GM23338 (cell line): ENCODE measurements around the gene ANG. TPM values are rescaled to one million over a fixed set of nuclear protein-coding genes. Genes with fewer than 3 reads are reported as not detected.

Experiments used
- ATAC-seq: fragments of 200-7000 bp; cut with Tn5 transposase; 3 replicates; pipeline ENCODE4 v1.9.1; 2020
- DNase-seq: peaks from one replicate; pipeline ENCODE4 v3.0.0-alpha.2; 2015; ENCODE audit warnings: low spot score
- H2AFZ ChIP-seq: fragments of 200-600 bp; sonication (generic); 2 replicates; pipeline ENCODE4 v1.8.0; 2016; ENCODE audit warnings: antibody characterized with exemption, mild to moderate bottlenecking, moderate library complexity
- H3F3A ChIP-seq: fragments of 200-600 bp; sonication (generic); replicated peaks from 2 replicates; pipeline ENCODE4 v1.8.0; 2017; ENCODE audit warnings: antibody characterized with exemption, mixed run types, low read depth
- H3K27ac ChIP-seq: fragments of 200-600 bp; sonication (generic); 2 replicates; pipeline ENCODE4 v1.6.1; 2016; ENCODE audit warnings: low read depth
- H3K27me3 ChIP-seq: fragments of 200-600 bp; sonication (generic); 2 replicates; pipeline ENCODE4 v1.8.0; 2016; ENCODE audit warnings: mild to moderate bottlenecking, mixed run types, moderate library complexity; ENCODE audit not compliant: insufficient read depth
- H3K36me3 ChIP-seq: fragments of 200-600 bp; sonication (generic); 2 replicates; pipeline ENCODE4 v1.8.0; 2016; ENCODE audit warnings: mild to moderate bottlenecking; ENCODE audit not compliant: insufficient read depth
- H3K4me1 ChIP-seq: fragments of 200-600 bp; sonication (generic); 2 replicates; pipeline ENCODE4 v1.8.0; 2016; ENCODE audit warnings: mild to moderate bottlenecking, moderate library complexity; ENCODE audit not compliant: insufficient read depth
- H3K4me2 ChIP-seq: fragments of 200-600 bp; sonication (generic); 2 replicates; pipeline ENCODE4 v1.7.1; 2017; ENCODE audit warnings: mixed run types
- H3K4me3 ChIP-seq: fragments of 200-600 bp; sonication (generic); 2 replicates; pipeline ENCODE4 v1.6.1; 2016; ENCODE audit warnings: mixed run types
- H3K79me2 ChIP-seq: fragments of 200-600 bp; sonication (generic); replicated peaks from 2 replicates; pipeline ENCODE4 v1.8.0; 2017; ENCODE audit warnings: mild to moderate bottlenecking; ENCODE audit not compliant: insufficient read depth
- H3K9me2 ChIP-seq: fragments of 200-600 bp; sonication (generic); 2 replicates; pipeline ENCODE4 v1.8.0; 2017; ENCODE audit not compliant: insufficient read depth
- H4K20me1 ChIP-seq: fragments of 200-600 bp; sonication (generic); replicated peaks from 2 replicates; pipeline ENCODE4 v1.8.0; 2017; ENCODE audit warnings: mild to moderate bottlenecking; ENCODE audit not compliant: insufficient read depth
- H3K27ac Mint-ChIP-seq: 2 replicates; pipeline ENCODE4 v1.8.0; 2020; ENCODE audit warnings: inconsistent platforms, mild to moderate bottlenecking, moderate library complexity, mixed read lengths
- H3K27me3 Mint-ChIP-seq: 3 replicates; pipeline ENCODE4 v1.8.0; 2022; ENCODE audit warnings: low read depth, mild to moderate bottlenecking, moderate library complexity, mixed read lengths, inconsistent platforms; ENCODE audit not compliant: insufficient read depth, poor library complexity
- H3K36me3 Mint-ChIP-seq: 3 replicates; pipeline ENCODE4 v1.8.0; 2021; ENCODE audit warnings: low read depth, mild to moderate bottlenecking, inconsistent platforms, moderate library complexity, mixed read lengths
- H3K4me1 Mint-ChIP-seq: 3 replicates; pipeline ENCODE4 v1.8.0; 2020; ENCODE audit warnings: mild to moderate bottlenecking, inconsistent platforms, mixed read lengths
- H3K4me3 Mint-ChIP-seq: 3 replicates; pipeline ENCODE4 v1.8.0; 2021; ENCODE audit warnings: moderate library complexity, mild to moderate bottlenecking, inconsistent platforms, mixed read lengths
- H3K9me3 Mint-ChIP-seq: 3 replicates; pipeline ENCODE4 v1.8.0; 2020; ENCODE audit warnings: moderate library complexity, mild to moderate bottlenecking, inconsistent platforms, mixed read lengths
- CREB1 ChIP-seq: fragments of 250-450 bp; sonication (Bioruptor Pico); IDR thresholded peaks from 2 replicates; pipeline ENCODE4 v1.5.0; 2020; ENCODE audit warnings: low read depth, mild to moderate bottlenecking, moderate library complexity
- CTCF ChIP-seq, 2 experiments: fragments of 200-600 bp in 1 of 2; sonication (generic) in 1 of 2; conservative IDR thresholded peaks; 2 replicates each; pipeline versions ENCODE4 v1.5.1 to v1.6.1; 2016 to 2017; ENCODE audit warnings: antibody characterized with exemption in 2 of 2, low read depth in 2 of 2, mild to moderate bottlenecking in 2 of 2, moderate library complexity in 1 of 2
- ETS1 ChIP-seq: IDR thresholded peaks from 2 replicates; pipeline ENCODE4 v1.6.1; 2016; ENCODE audit warnings: antibody characterized with exemption
- EZH2 ChIP-seq: fragments of 200-600 bp; sonication (generic); IDR thresholded peaks from one replicate; pipeline ENCODE4 v1.8.0; 2017; ENCODE audit warnings: antibody characterized with exemption, mild to moderate bottlenecking, low read depth; ENCODE audit not compliant: unreplicated experiment
- EZH2phosphoT487 ChIP-seq: fragments of 200-600 bp; sonication (generic); IDR thresholded peaks from one replicate; pipeline ENCODE4 v1.8.1; 2018; ENCODE audit warnings: antibody characterized with exemption; ENCODE audit not compliant: unreplicated experiment
- JUNB ChIP-seq: IDR thresholded peaks from one replicate; pipeline ENCODE4 v1.6.1; 2016; ENCODE audit warnings: antibody characterized with exemption; ENCODE audit not compliant: unreplicated experiment
- NANOG ChIP-seq: IDR thresholded peaks from 2 replicates; pipeline ENCODE4 v1.6.1; 2016; ENCODE audit warnings: antibody characterized with exemption, borderline replicate concordance
- POLR2AphosphoS5 ChIP-seq: IDR thresholded peaks from 2 replicates; pipeline ENCODE4 v1.6.1; 2016; ENCODE audit warnings: antibody characterized with exemption, low read depth
- REST ChIP-seq: IDR thresholded peaks from one replicate; pipeline ENCODE4 v1.6.1; 2018; ENCODE audit warnings: antibody characterized with exemption; ENCODE audit not compliant: unreplicated experiment
- STAT1 ChIP-seq: IDR thresholded peaks from one replicate; pipeline ENCODE4 v1.6.1; 2016; ENCODE audit warnings: antibody characterized with exemption; ENCODE audit not compliant: unreplicated experiment
- ZNF114 ChIP-seq: fragments of 250-450 bp; sonication (Bioruptor Pico); IDR thresholded peaks from 2 replicates; pipeline ENCODE4 v1.5.0; 2020; ENCODE audit warnings: mild to moderate bottlenecking, moderate library complexity
- ZNF331 ChIP-seq: fragments of 250-450 bp; sonication (Bioruptor Pico); IDR thresholded peaks from 2 replicates; pipeline ENCODE4 v1.5.0; 2020; ENCODE audit warnings: low read depth, mild to moderate bottlenecking, moderate library complexity
- ZNF462 ChIP-seq: fragments of 250-450 bp; sonication (Bioruptor Pico); IDR thresholded peaks from 2 replicates; pipeline ENCODE4 v1.5.0; 2020; ENCODE audit warnings: mild to moderate bottlenecking, moderate library complexity
- polyA plus RNA-seq: library from polyadenylated mRNA; unstranded; fragments of >200 nt; fragmentation: Nextera tagmentation; extraction: Ambion mirVana; gene quantifications from 2 replicates; pipeline ENCODE4 v1.2.1, GENCODE V29; 2016
- total RNA-seq: library from RNA; depleted of rRNA; stranded (reverse); fragments of >200 nt; shearing (Covaris generic); gene quantifications from 2 replicates; pipeline ENCODE4 v1.2.3, GENCODE V29; 2014

The ANG gene
- total and polyA plus RNA-seq, 2 experiments from 2014 or later: 2.3 to 3.7 TPM

GRCh38 chr14:20683891-20684661, 4.5 kb upstream of the ANG start, which contains the start of gene RNASE4:
Gene RNASE4, plus strand, starts transcription at chr14:20684560. Its CDS starts 14,812 bp downstream, at chr14:20699372.
- H3K27ac Mint-ChIP-seq: peak within 1 kb of the TSS; percentile 60; the same call in 1 of the 2 replicates
- H3K79me2 ChIP-seq: no peaks in the 10 kb centered on the region
- H3K4me1 ChIP-seq: peaks cover 9% of the 10 kb centered on the region
- H3K27me3 Mint-ChIP-seq: peaks cover 13% of the 10 kb centered on the region
- H3K36me3 ChIP-seq: no peaks in the 10 kb centered on the region
- H3K27ac ChIP-seq: peak within 1 kb of the TSS; percentile 60
- H3K4me3 Mint-ChIP-seq: no peak within 1 kb of the TSS
- H4K20me1 ChIP-seq: no peaks in the 10 kb centered on the region
- DNase-seq (peak; percentile 87), ATAC-seq (peak; percentile 39)
- H3K9me2 ChIP-seq: no peaks in the 10 kb centered on the region
- no peaks in the 10 kb centered on the region; the same call in 2 of the 3 replicates for H3K9me3 Mint-ChIP-seq
- peak within 1 kb of the TSS; percentile 92 for H3K4me3 ChIP-seq
- H3K36me3 Mint-ChIP-seq: no peaks in the 10 kb centered on the region; the same call in 1 of the 3 replicates
- H3K4me2 ChIP-seq: peak within 1 kb of the TSS; percentile 80
- peak within 1 kb of the TSS; percentile 98 for H2AFZ ChIP-seq
- H3K27me3 ChIP-seq: no peaks in the 10 kb centered on the region
- peaks cover 3% of the 10 kb centered on the region; the same call in 1 of the 2 replicates for H3F3A ChIP-seq
- TF ChIP-seq STAT1: no peak
- no peak for TF ChIP-seq CTCF (conservative IDR thresholded peaks at IDR 0.05; ENCODE audit: low read depth in 2 of 2)
- no peak for TF ChIP-seq NANOG
- no peak for TF ChIP-seq JUNB
- no peak for TF ChIP-seq EZH2phosphoT487
- TF ChIP-seq CREB1: 0 out of 2 replicates have a peak, but pooled peaks have one; percentile 40
- TF ChIP-seq REST: no peak
- TF ChIP-seq ZNF114 (CRISPR knock-in tag): no peak
- TF ChIP-seq ETS1: no peak
- no peak for TF ChIP-seq ZNF331 (CRISPR knock-in tag)
- TF ChIP-seq ZNF462 (CRISPR knock-in tag): no peak
- 0 out of 2 replicates have a peak, but pooled peaks have one; percentile 0 for TF ChIP-seq POLR2AphosphoS5
- TF ChIP-seq EZH2: no peak
- H3K4me1 Mint-ChIP-seq: peaks cover 27% of the 10 kb centered on the region
